ENCODE results near the gene AIMP2.
"Not testable (repeated sequence)": the region's sequence is repeated elsewhere in the genome, so short reads cannot be mapped to it uniquely, and the experiment has no call there.

AIMP2 gene

DNA sequence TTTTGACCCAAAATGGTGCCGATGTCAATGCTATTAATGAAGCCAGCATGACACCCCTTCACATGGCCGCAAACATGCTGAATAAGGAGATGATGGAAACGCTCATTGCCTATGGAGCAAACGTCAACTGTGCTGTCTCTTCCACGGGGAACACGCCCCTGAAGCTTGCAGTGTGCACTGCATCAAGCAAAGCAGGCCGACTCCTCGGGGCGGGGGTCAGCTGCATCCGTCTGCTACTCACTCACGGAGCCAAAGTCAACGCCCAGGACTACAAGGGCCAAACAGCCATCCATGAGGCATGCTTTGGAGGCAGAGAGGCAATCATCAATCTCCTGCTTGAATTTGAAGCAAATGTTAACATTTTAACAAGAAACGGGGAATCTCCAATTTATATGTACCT, 26.6 kb downstream of the AIMP2 start:
- no peak for DNase-seq (ENCODE audit: low read depth)
- TF ChIP-seq, protein P1, sequence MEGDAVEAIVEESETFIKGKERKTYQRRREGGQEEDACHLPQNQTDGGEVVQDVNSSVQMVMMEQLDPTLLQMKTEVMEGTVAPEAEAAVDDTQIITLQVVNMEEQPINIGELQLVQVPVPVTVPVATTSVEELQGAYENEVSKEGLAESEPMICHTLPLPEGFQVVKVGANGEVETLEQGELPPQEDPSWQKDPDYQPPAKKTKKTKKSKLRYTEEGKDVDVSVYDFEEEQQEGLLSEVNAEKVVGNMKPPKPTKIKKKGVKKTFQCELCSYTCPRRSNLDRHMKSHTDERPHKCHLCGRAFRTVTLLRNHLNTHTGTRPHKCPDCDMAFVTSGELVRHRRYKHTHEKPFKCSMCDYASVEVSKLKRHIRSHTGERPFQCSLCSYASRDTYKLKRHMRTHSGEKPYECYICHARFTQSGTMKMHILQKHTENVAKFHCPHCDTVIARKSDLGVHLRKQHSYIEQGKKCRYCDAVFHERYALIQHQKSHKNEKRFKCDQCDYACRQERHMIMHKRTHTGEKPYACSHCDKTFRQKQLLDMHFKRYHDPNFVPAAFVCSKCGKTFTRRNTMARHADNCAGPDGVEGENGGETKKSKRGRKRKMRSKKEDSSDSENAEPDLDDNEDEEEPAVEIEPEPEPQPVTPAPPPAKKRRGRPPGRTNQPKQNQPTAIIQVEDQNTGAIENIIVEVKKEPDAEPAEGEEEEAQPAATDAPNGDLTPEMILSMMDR (IDR thresholded peaks at IDR 0.05; ENCODE audit: low read depth, low read length) = no peak
- H3K4me3 ChIP-seq (ENCODE audit: low read depth, low read length) = no peak overlapping the region

GRCh38 chr7:6049780-6050179, 40.7 kb downstream of the AIMP2 start:
- no peak for DNase-seq (ENCODE audit: low read depth)
- no peak overlapping the region for H3K4me3 ChIP-seq (ENCODE audit: low read depth, low read length)
- TF ChIP-seq MYC (IDR thresholded peaks at IDR 0.05; ENCODE audit: low read depth, low read length) = no peak
- TF ChIP-seq, protein P1 (IDR thresholded peaks at IDR 0.05; ENCODE audit: low read depth, low read length) = no peak
- TF ChIP-seq POLR2A (IDR thresholded peaks at IDR 0.05; ENCODE audit: extremely low read depth, insufficient read length) = no peak
- TF ChIP-seq, protein P2, sequence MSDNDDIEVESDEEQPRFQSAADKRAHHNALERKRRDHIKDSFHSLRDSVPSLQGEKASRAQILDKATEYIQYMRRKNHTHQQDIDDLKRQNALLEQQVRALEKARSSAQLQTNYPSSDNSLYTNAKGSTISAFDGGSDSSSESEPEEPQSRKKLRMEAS (IDR thresholded peaks at IDR 0.05; ENCODE audit: low read depth, low read length) = no peak

GRCh38 chr7:6051185-6051584, 42.1 kb downstream of the AIMP2 start:
- H3K4me3 ChIP-seq (ENCODE audit: low read depth, low read length); DNase-seq (ENCODE audit: low read depth): not testable (repeated sequence)

DNA sequence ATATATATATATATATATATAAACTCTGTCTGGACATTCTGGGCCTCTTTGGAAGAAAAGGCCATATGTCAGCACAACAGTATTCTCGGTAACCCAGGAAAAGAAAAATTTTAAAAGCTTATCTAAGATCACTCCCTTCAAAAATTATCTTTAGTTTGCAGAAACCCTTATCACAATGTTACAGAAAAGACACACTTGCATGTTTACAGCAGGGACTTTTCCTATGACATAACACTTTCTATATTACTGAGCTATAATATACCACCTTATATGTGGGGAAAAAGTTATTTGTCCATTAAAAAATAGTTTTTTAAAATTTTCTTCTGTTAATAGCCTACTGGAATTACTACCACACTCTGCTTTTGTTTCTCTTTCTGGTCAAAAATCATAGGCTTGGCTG, 47.5 kb downstream of the AIMP2 start:
- DNase-seq (ENCODE audit: low read depth) = no peak
- TF ChIP-seq, protein P2 (IDR thresholded peaks at IDR 0.05; ENCODE audit: low read depth, low read length) = no peak
- TF ChIP-seq, protein P1 (IDR thresholded peaks at IDR 0.05; ENCODE audit: low read depth, low read length) = no peak
- TF ChIP-seq POLR2A (IDR thresholded peaks at IDR 0.05; ENCODE audit: extremely low read depth, insufficient read length) = no peak
- no peak for TF ChIP-seq MYC (IDR thresholded peaks at IDR 0.05; ENCODE audit: low read depth, low read length)
- H3K4me3 ChIP-seq (ENCODE audit: low read depth, low read length) = peak overlapping the region; percentile 95

DNA sequence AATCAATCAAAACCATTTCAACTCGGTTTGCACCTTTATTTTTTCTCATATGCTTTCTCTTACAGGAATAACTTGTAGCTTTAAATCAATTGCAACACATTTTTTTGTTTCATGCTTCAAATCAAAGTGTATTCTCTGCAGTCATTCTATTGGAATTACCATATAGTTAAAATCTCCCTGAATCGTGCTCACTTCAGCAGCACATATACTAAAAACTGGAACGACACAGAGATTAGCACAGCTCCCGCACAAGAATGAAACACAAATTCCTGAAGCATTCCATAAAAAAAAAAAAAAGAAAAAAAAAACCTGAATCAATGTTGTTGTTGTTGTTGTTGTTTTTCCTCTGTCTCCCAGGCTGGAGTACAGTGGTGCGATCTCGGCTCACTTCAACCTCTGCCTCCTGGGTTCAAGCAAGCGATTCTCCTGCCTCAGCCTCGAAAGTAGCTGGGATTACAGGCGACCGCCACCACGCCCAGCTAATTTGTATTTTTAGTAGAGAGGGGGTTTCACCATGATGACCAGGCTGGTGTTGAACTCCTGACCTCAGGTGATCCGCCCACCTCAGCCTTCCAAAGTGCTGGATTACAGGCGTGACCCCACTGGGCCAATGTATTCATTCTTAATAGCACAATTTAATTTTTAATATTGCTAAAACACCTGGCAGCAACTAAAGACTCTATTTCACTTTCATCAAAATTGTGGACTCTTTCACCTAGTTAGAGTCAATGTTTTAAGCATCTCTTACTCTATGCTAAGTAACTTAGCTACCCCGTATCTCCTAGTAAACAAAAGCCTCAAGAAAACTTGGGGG, 48.5 kb downstream of the AIMP2 start:
- no peak for DNase-seq (ENCODE audit: low read depth)
- TF ChIP-seq POLR2A (IDR thresholded peaks at IDR 0.05; ENCODE audit: extremely low read depth, insufficient read length) = no peak
- no peak for TF ChIP-seq MYC (IDR thresholded peaks at IDR 0.05; ENCODE audit: low read depth, low read length)
- TF ChIP-seq, protein P1 (IDR thresholded peaks at IDR 0.05; ENCODE audit: low read depth, low read length) = no peak
- TF ChIP-seq, protein P2 (IDR thresholded peaks at IDR 0.05; ENCODE audit: low read depth, low read length) = no peak
- peak overlapping the region; percentile 95 for H3K4me3 ChIP-seq (ENCODE audit: low read depth, low read length)

DNA sequence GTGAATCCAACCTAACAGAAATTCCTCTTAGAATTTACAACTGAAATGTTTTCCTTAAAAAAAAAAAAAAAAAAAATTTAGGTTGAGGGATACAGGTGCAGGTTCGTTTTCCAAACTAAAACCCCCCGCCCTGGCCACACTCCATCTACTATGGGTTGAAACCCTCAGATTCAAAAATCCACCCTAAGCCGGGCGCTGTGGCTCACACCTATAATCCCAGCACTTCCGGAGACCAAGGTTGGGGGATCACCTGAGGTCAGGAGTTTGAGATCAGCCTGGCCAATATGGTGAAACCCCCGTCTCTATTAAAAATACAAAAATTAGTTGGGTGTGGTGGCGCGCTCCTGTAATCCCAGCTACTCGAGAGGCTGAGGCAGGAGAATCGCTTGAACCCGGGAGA, 50.9 kb downstream of the AIMP2 start:
- H3K4me3 ChIP-seq (ENCODE audit: low read depth, low read length); DNase-seq (ENCODE audit: low read depth): not testable (repeated sequence)

- TF ChIP-seq, protein P2 (IDR thresholded peaks at IDR 0.05; ENCODE audit: low read depth, low read length) = no peak
- TF ChIP-seq POLR2A (IDR thresholded peaks at IDR 0.05; ENCODE audit: extremely low read depth, insufficient read length) (no peak), MYC (IDR thresholded peaks at IDR 0.05; ENCODE audit: low read depth, low read length) (no peak)
- TF ChIP-seq, protein P1 (IDR thresholded peaks at IDR 0.05; ENCODE audit: low read depth, low read length) = no peak
- DNase-seq (ENCODE audit: low read depth) = peak; percentile 27
Measured at GRCh38 chr7:6071406-6071805, 62.3 kb downstream of the AIMP2 start.

More at GRCh38 chr7:6071406-6071805, 62.3 kb downstream of the AIMP2 start:
- no peak overlapping the region for H3K4me3 ChIP-seq (ENCODE audit: low read depth, low read length)
